T follicular helper cell (primary cell): ENCODE measurements around the gene NR1D2.
A peak's percentile ranks its signal among the peaks of the same experiment; 100 is the strongest.
"Not testable (repeated sequence)": the region's sequence is repeated elsewhere in the genome, so short reads cannot be mapped to it uniquely, and the experiment has no call there.

Source experiments
- DNase-seq: peaks from one replicate; pipeline ENCODE4 v3.0.0-alpha.2; 2020; ENCODE audit warnings: low read depth
- total RNA-seq, 2 experiments: gene quantifications; one replicate each; lab custom pipeline; 2026; lab: John Stamatoyannopoulos, UW

Gene NR1D2
- 40.9 to 173 reads per million in 2 experiments for total RNA-seq

DNA sequence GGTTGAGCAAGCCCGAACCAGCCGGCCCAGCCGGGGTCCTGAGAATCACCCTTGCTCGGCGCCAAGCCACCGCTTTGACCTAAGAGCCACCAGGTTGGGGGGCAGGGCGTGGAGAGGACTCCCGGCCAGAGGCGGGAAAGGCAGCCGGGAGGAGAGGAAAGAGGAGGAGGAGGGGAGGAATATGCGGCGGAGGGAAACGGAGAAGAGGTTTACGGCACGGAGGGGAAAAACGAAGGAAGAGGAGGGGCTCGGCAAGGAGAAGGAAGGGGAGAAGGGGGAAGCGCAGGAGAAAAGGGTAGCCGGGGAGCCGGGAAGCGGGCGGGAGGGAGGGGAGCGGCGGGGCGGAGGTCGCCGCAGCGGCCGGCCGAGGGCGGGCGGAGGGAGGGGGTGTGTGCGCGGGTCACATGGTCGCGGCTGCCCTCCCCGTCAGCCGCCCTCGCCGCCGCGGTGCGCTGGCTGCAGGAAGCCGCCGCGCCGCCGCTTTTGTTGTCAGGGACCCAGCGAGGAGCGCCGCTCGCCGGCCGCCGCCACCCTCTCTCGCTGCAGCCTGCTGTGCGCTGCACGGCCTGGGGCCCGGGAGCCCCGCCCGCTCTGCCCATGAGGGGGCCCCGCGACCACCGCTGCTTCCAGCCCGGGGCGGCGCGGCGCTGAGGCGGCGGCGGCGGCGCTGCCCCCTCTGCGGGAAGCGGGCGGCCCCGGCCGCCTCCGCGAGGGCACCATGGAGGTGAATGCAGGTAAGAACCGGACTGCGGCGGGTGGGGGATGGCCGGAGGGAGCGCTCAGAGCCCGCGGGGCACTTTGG is at the start of gene NR1D2:
TSS of gene NR1D2 (plus strand) at position 426 of the 802 bp plus-strand sequence. CDS start at position 719, 293 bp downstream.
- peak; percentile 68 for DNase-seq

DNA sequence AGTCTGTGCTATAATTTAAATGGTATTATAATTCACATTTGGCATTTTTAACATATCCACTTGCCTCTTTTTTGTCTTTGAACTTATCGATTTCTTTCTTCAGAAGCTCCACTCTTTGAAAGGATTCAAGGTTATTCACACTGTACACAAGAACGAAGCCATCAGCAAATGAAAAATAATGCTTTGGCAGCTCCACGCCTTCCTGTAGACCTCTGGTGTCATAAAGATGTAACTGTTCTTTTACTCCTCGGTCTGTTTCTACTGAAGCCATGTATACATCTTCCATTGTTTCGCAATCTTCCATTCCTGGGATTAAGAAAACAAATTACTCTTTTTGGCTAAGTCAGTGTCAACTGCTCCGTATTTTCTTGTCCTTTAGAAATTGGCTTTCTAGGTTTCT is 44.3 kb upstream of the NR1D2 start:
- DNase-seq, result no peak

DNA sequence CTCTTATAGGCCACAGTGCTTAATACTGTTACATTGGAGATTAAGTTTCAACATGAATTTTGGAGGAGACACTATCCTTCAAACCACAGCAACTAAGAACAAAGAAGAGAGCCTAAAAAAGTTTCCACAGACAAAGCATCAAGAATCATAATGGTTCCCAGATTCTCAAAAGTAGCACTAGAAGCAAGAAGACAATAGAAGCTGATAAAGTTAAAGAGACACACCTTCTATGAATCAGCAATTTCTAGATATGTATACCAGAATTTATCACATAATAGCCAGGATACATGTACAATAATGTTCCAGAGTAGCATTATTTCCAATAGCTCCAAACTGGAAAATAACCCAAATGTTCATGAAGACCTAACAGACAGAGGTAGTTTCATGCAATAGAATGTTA is 40.5 kb upstream of the NR1D2 start:
- no peak for DNase-seq

DNA sequence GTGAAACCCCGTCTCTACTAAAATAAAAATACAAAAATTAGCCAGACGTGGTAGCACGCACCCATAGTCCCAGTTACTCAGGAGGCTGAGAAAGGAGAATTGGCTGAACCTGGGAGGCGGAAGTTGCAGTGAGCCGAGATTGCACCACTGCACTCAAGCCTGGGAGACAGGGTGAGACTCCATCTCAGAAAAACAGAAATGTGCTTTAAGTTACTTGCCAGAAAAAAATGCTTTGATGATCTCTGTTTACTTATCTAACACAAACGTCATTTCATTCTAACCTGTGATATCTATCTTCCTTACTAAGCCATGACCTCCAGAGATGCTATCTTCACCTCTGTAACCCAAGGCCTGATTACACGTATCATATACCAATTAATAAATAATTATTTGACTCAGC is 35.7 kb upstream of the NR1D2 start:
- DNase-seq, result no peak

DNA sequence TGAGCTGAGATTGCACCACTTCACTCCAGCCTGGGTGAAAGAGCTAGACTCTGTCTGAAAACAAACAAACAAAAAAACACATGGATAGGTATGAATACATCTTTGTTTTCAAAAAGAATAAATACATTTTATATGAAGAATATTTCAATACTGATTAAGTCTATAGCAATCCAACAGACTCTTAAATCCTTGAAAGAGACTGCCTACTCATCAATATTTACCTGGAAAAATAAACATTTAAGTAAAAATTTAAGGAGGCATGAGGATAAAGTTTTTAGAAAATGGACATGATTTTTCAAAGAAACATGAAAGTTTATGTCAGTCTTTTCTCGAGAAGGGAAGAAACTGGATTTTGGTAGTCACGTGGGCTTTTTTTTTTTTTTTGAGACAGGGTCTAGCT is 33.7 kb upstream of the NR1D2 start:
- no peak for DNase-seq

DNA sequence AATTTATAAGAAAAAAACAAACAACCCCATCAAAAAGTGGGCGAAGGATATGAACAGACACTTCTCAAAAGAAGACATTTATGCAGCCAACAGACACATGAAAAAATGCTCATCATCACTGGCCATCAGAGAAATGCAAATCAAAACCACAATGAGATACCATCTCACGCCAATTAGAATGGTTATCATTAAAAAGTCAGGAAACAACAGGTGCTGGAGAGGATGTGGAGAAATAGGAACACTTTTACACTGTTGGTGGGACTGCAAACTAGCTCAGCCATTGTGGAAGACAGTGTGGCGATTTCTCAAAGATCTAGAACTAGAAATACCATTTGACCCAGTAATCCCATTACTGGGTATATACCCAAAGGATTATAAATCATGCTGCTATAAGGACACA is 32.8 kb upstream of the NR1D2 start:
- DNase-seq, result not testable (repeated sequence)

DNA sequence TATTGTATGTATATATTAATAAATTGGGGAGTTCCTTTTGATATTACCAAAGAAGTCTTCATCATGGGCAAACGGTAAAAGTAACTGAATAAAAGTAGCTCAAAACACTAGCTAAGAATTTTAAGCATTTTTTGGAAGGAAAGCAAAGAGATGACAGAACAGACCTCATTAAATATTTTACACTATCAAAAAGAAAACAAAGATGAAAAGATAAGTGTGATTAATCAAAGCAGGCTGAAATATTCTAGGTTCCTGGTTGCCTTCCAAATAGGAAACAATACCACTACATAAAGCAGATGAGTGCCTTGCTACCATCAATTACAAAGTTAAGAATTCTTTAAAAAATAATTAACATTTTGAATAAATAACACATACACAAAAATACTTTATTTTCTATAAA is 31.9 kb upstream of the NR1D2 start:
- no peak for DNase-seq

DNA sequence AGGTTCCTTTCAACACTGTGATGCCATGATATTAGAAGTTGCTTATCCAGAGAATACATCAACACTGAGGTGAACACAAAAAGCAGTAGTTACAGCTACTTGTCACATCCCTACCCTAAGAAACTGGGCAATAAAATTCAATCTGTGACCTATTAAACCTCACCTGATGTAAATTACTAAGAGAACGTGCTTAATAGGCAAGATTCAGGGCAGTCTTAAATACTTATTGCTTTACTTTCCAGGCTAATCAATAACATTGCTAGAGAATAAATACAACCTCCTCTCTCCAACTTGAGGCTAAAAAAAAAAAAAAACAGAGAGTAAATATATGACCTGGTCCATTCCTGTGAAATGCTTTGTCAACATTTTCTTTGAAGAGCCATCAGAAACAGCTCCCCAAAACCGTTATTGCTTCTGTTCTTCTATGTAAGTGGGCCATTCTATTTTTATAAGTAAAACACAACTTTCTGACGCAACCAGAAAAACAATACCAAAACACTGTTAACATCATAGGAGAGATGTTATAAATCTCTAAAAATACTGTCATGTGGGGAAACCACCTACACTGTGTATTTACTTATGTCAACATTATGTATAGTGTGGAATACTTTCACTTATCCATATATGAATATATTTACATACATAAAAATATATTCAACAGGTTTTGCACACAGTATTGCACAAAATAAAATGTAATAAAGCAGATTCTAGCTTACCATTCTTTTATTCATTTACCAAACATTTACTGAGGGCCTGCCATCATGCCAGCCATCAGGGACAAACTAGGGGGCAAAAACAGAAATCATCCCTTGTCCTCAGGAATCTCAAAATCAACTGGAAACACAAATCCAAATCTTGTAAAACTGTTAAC is 31.0 kb upstream of the NR1D2 start:
- DNase-seq, result no peak

DNA sequence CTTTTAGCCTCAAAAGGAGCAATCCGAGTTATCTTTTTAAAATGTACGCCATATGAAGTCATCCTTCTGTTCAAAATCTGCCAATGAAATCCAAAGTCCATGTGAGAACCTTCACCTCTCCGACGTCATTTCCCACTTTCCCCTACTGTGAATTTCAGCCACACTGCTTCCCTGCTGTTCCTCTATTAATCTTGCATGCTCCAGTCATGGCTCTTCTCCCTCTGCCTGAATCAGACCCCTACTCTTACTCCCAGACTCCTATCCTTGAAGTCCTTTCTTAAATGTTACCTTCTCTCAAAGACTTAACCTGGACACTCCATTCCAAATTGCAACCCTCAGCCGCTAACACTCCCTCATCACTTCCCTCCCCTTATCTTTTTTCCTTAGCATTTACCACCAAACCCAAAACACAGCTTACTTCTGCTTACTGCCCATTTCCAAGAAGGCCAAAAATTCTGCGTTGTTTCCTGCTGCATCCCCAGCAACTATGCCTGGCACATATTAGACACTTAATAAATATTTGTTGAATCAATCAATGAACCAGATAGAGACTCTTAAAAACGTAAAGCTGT is 29.5 kb upstream of the NR1D2 start:
- no peak for DNase-seq

DNA sequence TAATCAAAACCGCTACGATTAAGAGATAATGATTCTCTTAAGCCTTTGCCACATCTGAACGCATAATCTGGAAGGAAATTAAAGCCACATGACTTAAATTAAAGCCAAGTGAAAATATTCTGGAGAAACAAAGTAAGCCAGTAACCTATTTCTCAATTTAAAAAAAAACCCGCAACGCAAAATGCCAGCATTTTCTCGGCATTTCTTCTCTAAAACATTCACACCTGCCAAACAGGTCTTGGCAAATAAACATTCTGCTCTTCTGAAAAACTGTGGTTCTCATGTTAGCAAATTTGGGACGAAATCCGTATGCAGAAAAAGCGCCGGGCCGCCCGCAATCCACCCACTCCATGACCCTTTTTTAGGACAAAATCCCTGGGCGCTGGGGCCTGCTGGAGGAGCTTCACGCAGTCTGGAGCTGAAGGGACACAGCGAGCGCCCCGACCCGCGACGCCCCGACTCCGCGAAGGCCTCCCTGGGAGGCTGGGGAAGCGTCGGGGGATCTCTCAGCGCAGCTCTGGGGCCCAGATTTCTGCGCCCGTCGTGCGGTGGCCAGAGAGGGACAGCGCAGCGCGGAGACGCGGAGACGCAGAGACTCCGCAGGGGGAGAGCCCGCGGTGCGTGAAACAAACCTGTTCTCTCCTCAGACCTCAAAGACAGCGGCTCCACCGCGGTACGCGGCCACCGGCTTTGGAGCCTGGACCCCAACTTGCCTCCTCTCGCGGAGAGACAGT is 28.8 kb upstream of the NR1D2 start:
- DNase-seq, result no peak

DNA sequence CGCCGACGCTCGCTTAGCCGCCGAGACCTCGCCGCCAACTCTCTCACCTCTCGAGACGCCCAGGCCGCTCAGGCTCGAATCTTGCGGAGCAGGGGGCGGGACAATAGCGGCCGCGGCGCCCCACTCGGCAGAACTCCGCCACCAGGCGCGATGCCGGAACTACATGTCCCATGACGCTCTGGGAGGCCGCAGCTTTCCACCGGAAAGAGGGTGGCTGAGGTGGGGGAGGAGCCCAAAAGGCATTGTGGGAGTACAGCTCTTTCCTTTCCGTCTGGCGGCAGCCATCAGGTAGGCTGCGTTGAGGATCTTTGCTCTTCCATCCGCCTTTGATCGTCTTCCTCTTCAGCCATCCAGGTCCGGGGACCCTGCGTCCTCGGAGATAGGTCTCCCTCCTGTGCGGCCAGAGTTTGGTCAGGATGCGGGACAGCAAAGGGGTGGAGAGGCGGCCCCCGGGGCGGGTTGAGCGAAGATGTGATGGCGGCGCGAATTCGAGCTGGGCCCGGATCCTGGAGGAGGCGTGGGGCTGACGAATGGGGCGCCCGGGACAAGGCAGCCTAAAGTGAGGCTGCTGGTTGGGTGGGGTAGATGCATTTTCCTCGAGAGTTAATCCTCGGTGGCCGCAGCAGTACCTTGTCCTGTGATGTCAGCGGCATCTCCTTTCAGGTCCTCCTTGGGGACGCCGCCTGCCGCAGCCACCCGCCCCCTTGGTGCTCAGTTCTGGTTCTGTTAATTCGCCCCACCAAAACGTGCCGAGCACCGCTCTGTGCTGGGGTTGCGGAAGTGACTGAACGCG is 28.0 kb upstream of the NR1D2 start, which contains the start of the genes NKIRAS1 and RPL15:
TSS of gene NKIRAS1 (minus strand) at position 105 of the 793 bp plus-strand sequence. CDS start 6,086 bp downstream, outside the sequence.
TSS of gene RPL15 (plus strand) at position 247 of the 793 bp plus-strand sequence. CDS start 728 bp downstream, outside the sequence.
- peak; percentile 96 for DNase-seq

DNA sequence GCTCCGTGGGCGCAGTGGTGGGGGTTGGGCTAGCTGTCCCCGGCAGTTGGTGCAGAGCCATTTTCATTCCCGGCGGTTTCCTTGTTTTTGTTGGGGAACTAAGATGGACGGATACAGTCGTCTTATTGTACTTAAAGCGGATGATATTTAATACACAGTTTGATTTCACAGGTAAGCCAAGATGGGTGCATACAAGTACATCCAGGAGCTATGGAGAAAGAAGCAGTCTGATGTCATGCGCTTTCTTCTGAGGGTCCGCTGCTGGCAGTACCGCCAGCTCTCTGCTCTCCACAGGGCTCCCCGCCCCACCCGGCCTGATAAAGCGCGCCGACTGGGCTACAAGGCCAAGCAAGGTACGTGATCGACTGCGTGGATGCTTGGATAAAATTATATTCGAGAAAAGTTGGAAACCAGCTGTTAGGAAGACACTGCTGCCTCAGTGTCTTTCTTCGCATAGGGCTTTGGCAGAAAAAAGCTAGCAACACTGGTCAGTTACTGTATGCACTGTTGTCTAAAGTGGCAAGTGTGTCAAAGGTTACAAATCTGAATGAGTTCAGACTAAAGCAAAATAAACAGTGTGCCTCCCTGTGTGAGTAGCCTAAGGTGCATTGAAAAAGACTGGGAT is 27.3 kb upstream of the NR1D2 start:
- not testable (repeated sequence) for DNase-seq

DNA sequence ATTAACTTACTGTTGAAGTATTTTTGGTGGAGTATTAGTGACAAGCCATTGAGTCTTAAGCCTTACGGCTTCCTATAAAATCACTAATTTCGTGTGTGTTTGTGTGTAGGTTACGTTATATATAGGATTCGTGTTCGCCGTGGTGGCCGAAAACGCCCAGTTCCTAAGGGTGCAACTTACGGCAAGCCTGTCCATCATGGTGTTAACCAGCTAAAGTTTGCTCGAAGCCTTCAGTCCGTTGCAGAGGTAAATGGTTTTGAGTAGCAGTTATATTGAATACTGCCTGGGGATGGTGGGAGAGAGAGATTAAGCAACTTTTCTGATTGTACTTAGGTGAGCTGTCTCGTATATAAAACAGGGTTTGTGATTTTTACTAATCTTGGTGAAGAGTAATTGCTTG is 26.8 kb upstream of the NR1D2 start:
- not testable (repeated sequence) for DNase-seq

DNA sequence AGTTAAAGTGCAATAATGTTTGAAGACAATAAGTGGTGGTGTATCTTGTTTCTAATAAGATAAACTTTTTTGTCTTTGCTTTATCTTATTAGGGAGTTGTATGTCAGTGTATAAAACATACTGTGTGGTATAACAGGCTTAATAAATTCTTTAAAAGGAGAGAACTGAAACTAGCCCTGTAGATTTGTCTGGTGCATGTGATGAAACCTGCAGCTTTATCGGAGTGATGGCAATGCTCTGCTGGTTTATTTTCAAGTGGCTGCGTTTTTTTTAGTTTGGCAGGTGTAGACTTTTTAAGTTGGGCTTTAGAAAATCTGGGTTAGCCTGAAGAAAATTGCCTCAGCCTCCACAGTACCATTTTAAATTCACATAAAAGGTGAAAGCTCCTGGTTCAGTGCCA is 25.5 kb upstream of the NR1D2 start:
- no peak for DNase-seq

DNA sequence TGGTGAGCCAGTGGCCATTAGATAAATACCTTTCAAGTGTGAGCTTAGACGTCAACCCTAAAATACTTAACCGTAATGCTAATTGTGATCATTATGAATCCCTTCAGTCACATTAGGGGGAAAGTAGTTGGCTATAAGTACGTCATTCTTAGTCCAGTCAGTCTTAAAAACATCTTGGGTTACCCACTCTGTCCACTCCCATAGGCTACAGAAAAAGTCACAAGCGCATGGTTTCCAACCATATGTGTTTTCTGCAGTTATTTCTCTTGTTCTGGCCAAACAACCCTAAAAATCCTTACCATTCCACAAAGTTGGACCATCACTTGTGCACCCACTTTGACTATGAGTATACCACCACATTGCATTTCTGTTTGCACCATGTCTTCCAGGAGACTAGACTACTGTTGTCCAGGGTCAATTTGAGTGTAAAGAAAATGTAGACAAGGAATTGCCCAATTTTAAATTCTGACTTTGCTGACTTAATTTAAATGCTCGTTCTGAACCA is 24.9 kb upstream of the NR1D2 start:
- no peak for DNase-seq

DNA sequence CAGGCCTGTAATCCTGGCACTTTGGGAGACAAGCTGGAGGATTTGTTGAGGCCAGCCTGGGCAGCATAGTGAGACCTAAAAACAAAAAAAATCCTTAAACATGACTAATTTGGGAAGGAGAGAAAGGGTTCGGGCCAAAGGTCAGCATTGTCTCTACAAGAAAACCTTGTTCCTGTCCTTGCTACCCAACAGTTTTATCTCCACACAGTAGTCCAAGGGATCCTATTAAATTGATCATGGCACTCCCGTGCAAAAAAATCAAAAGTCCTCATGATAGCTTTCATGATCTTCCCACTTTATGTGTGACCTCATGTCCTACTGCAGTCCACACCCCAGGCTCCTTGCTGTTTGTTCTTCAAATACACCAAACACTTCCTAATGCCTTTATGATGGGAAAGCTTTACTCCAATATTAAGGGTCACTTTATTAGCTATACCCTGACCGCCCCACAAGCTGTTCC is 24.0 kb upstream of the NR1D2 start:
- no peak for DNase-seq

DNA sequence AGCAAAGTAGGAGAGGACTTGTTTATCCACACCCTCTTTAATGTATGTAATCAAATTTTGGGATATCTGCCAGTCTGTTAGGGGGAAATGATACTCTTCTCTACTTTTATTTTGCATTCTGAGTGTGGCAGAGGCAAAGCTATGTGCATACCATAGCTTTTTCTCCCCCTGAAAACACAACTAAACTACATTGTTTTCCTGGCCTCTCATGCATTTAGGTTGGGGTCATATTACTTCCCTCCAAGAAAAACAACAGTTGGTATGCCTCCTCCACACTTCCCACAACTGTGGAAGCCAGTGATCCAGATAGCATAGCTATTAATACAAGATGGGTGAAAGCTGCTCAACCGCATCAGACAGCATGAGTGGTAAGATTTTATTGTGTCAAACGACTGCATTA is 21.3 kb upstream of the NR1D2 start:
- DNase-seq, result no peak

DNA sequence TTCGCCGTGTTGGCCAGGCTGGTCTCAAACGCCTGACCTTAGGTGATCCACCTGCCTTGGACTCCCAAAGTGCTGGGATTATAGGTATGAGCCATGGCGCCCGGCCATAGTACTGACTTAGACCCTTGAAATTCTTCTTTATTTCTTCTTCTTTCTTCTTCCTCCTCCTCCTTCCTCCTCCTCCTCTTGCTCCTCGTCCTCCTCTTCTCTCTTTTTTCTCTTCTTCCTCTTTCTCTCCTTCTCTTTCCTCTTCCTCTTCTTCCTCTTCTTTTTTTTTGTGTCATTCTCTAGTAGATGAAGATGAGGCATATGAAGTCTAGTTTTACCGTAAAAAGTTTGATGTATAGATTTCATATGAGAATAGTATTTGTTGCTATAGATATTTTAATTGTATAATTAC is 18.8 kb upstream of the NR1D2 start:
- DNase-seq, result no peak

DNA sequence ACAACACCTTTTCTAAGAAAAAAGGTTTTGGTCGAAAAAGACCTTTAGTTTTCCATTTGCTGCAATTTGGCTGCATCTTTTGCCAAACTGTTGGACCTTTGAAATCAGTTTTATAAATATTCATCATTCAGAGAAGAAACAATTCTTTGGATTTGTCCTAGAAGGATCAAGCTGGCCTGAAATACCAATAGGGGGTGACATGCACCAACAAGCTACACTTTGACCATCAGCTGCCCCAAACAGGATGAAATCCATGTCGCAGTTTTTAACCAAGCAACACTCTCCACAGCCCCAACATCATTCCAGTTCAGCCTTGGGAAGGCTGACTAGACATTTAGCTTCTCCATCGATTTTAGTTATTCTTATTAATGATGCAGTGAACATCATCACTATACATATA is 18.4 kb upstream of the NR1D2 start:
- DNase-seq, result no peak

DNA sequence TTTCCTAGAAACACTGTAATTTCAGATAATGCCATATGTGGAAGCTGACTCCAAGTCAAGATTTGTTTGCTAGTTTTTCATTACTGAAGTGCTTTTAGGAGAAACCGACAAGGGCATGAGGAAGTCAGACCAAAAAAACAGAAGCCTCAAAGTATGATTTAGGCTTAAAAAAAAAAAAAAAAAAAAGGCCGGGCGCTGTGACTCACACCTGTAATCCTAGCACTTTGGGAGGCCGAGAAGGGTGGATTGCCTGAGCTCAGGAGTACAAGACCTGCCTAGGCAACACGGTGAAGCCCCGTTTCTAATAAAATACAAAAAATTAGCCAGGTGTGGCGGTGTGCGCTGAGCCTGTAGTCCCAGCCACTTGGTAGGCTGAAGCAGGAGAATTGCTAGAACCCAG is 16.6 kb upstream of the NR1D2 start:
- no peak for DNase-seq
